Measurements from ENCODE around the gene KLK2. TPM values are rescaled to one million over a fixed set of nuclear protein-coding genes. Genes with fewer than 3 reads are reported as not detected.

The KLK2 gene
- total RNA-seq = not detected in 2 replicates
- polyA plus RNA-seq = not detected in 2 replicates
- polyA plus RNA-seq (2012) = not detected in 2 replicates
- not detected in 2 replicates for polyA minus RNA-seq (ENCODE audit: low replicate concordance)

DNA sequence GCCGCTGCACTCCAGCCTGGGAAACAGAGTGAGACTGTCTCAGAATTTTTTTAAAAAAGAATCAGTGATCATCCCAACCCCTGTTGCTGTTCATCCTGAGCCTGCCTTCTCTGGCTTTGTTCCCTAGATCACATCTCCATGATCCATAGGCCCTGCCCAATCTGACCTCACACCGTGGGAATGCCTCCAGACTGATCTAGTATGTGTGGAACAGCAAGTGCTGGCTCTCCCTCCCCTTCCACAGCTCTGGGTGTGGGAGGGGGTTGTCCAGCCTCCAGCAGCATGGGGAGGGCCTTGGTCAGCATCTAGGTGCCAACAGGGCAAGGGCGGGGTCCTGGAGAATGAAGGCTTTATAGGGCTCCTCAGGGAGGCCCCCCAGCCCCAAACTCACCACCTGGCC, at the start of gene KLK2:
Gene KLK2, plus strand, starts transcription at position 384 of the 400 bp plus-strand sequence. CDS start 35 bp downstream, outside the sequence.
- H3K9ac ChIP-seq (ENCODE audit: insufficient read depth, low read length) = no peak within 1 kb of the TSS
- no peak within 1 kb of the TSS for H3K4me3 ChIP-seq (replicated peaks in 1 of 4; ENCODE audit: control extremely low read depth in 1 of 4, insufficient read depth in 1 of 4, low read depth in 3 of 4, low read length in 4 of 4)
- no peaks in the 10 kb centered on the region for H3K36me3 ChIP-seq (ENCODE audit: control insufficient read depth, insufficient read depth, low read length)
- no peaks in the 10 kb centered on the region for H4K20me1 ChIP-seq (ENCODE audit: control insufficient read depth, extremely low read depth, insufficient read depth, low read length)
- no peak within 1 kb of the TSS for H2AFZ ChIP-seq (ENCODE audit: low read length)
- DNase-seq (ENCODE audit: low read depth in 2 of 2) = no peak
- no peaks in the 10 kb centered on the region for H3K27me3 ChIP-seq (ENCODE audit: control insufficient read depth, insufficient read depth, low read length)
- no peak for TF ChIP-seq EZH2 (IDR thresholded peaks at IDR 0.05; ENCODE audit: low read length, missing control alignments)
- no peak within 1 kb of the TSS for H3K4me2 ChIP-seq (ENCODE audit: extremely low read depth, insufficient read depth, low read length)
- H3K4me1 ChIP-seq (ENCODE audit: control insufficient read depth, extremely low read depth, insufficient read depth, low read length) = no peaks in the 10 kb centered on the region
- no peak within 1 kb of the TSS for H3K27ac ChIP-seq (ENCODE audit: insufficient read depth, low read length)
- no peaks in the 10 kb centered on the region for H3K79me2 ChIP-seq (ENCODE audit: control insufficient read depth, insufficient read depth, low read length)
- H3K9me3 ChIP-seq (ENCODE audit: control insufficient read depth, insufficient read depth, low read depth, low read length) = no peaks in the 10 kb centered on the region

DNA sequence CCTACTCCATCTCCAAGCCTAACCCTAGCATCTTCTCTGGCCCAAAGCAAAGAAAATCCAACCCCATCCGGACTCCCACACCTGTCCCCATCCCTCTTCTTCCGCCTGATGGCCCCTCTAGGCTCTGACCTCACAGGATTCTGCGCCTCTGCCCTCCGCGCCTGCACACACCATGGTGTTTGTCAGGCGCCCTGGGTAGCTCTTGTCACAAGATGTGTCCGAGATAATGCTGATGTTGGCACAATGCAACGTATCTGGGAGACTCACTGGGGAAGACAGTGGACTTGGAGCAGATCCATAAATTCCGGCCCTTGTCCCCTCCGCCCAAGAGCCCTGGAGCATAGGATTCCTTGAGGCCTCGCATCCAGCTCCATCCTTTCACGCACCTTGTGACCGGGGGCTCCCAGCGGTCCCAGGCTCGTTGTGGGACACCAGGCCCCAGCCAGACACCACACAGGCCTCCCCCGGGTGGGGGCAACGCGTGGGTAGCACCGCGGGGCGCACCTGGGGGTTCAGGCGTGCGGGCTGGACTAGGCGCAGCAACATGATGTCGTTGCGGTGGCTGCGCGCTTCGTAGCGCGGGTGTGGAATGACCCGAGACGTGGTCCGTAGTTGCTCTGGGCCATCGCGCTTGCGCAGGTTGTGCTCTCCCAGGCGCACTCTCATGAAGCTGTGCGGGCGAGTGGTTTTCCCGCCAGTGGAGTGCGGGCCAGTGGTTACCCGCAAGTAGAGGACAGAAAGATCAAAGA, 46.6 kb upstream of the KLK2 start:
- H4K20me1 ChIP-seq (ENCODE audit: control insufficient read depth, extremely low read depth, insufficient read depth, low read length) = no peaks in the 10 kb centered on the region
- H3K9me3 ChIP-seq (ENCODE audit: control insufficient read depth, insufficient read depth, low read depth, low read length) = no peaks in the 10 kb centered on the region
- no peaks in the 10 kb centered on the region for H3K79me2 ChIP-seq (ENCODE audit: control insufficient read depth, insufficient read depth, low read length)
- H3K4me3 ChIP-seq (replicated peaks in 1 of 4; ENCODE audit: control extremely low read depth in 1 of 4, insufficient read depth in 1 of 4, low read depth in 3 of 4, low read length in 4 of 4) = no peak overlapping the region
- no peaks in the 10 kb centered on the region for H3K4me1 ChIP-seq (ENCODE audit: control insufficient read depth, extremely low read depth, insufficient read depth, low read length)
- no peak overlapping the region for H3K4me2 ChIP-seq (ENCODE audit: extremely low read depth, insufficient read depth, low read length)
- no peak overlapping the region for H3K27ac ChIP-seq (ENCODE audit: insufficient read depth, low read length)
- TF ChIP-seq EZH2 (IDR thresholded peaks at IDR 0.05; ENCODE audit: low read length, missing control alignments) = no peak
- TF ChIP-seq, protein P1, sequence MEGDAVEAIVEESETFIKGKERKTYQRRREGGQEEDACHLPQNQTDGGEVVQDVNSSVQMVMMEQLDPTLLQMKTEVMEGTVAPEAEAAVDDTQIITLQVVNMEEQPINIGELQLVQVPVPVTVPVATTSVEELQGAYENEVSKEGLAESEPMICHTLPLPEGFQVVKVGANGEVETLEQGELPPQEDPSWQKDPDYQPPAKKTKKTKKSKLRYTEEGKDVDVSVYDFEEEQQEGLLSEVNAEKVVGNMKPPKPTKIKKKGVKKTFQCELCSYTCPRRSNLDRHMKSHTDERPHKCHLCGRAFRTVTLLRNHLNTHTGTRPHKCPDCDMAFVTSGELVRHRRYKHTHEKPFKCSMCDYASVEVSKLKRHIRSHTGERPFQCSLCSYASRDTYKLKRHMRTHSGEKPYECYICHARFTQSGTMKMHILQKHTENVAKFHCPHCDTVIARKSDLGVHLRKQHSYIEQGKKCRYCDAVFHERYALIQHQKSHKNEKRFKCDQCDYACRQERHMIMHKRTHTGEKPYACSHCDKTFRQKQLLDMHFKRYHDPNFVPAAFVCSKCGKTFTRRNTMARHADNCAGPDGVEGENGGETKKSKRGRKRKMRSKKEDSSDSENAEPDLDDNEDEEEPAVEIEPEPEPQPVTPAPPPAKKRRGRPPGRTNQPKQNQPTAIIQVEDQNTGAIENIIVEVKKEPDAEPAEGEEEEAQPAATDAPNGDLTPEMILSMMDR (conservative IDR thresholded peaks at IDR 0.05 in 1 of 2, IDR thresholded peaks at IDR 0.05 in 1 of 2; ENCODE audit: low read depth in 1 of 2, low read length in 2 of 2) = no peak
- H3K27me3 ChIP-seq (ENCODE audit: control insufficient read depth, insufficient read depth, low read length) = no peaks in the 10 kb centered on the region
- H3K9ac ChIP-seq (ENCODE audit: insufficient read depth, low read length) = no peak overlapping the region
- DNase-seq (ENCODE audit: low read depth in 2 of 2) = no peak
- H2AFZ ChIP-seq (ENCODE audit: low read length) = no peak overlapping the region
- H3K36me3 ChIP-seq (ENCODE audit: control insufficient read depth, insufficient read depth, low read length) = no peaks in the 10 kb centered on the region

DNA sequence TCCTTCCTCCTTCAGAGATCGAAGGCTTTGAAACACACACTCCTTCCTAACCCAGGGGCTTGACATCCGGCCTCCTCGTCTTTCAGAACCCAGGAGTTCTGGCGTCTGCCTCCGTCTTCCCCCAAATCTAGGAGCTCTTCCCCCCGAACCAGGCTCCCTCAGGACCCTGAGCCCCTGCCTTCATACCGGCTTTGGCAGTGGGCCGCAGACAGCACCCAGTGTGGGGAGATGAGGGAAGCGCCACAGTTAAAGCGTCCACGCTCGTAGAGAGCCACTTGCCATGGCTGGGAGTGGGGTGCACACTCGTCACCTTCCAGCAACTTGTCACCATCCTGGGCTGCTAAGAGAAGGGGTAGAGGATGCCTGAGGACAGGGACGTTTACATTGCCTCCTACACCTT, 45.8 kb upstream of the KLK2 start:
- Histone ChIP-seq H3K9ac (ENCODE audit: insufficient read depth, low read length) (no peak overlapping the region), H3K4me1 (ENCODE audit: control insufficient read depth, extremely low read depth, insufficient read depth, low read length) (no peaks in the 10 kb centered on the region), H4K20me1 (ENCODE audit: control insufficient read depth, extremely low read depth, insufficient read depth, low read length) (no peaks in the 10 kb centered on the region), H3K4me2 (ENCODE audit: extremely low read depth, insufficient read depth, low read length) (no peak overlapping the region), H3K27me3 (ENCODE audit: control insufficient read depth, insufficient read depth, low read length) (no peaks in the 10 kb centered on the region), H3K36me3 (ENCODE audit: control insufficient read depth, insufficient read depth, low read length) (no peaks in the 10 kb centered on the region), H3K27ac (ENCODE audit: insufficient read depth, low read length) (no peak overlapping the region), H2AFZ (ENCODE audit: low read length) (no peak overlapping the region), H3K79me2 (ENCODE audit: control insufficient read depth, insufficient read depth, low read length) (no peaks in the 10 kb centered on the region), H3K9me3 (ENCODE audit: control insufficient read depth, insufficient read depth, low read depth, low read length) (no peaks in the 10 kb centered on the region), H3K4me3 (replicated peaks in 1 of 4; ENCODE audit: control extremely low read depth in 1 of 4, insufficient read depth in 1 of 4, low read depth in 3 of 4, low read length in 4 of 4) (no peak overlapping the region)
- TF ChIP-seq, protein P1 (conservative IDR thresholded peaks at IDR 0.05 in 1 of 2, IDR thresholded peaks at IDR 0.05 in 1 of 2; ENCODE audit: low read depth in 1 of 2, low read length in 2 of 2) = no peak
- TF ChIP-seq EZH2 (IDR thresholded peaks at IDR 0.05; ENCODE audit: low read length, missing control alignments) = no peak
- no peak for DNase-seq (ENCODE audit: low read depth in 2 of 2)
